Measurements from ENCODE around the gene CRK.
"Not testable (repeated sequence)": the region's sequence is repeated elsewhere in the genome, so short reads cannot be mapped to it uniquely, and the experiment has no call there.

Gene CRK

DNA sequence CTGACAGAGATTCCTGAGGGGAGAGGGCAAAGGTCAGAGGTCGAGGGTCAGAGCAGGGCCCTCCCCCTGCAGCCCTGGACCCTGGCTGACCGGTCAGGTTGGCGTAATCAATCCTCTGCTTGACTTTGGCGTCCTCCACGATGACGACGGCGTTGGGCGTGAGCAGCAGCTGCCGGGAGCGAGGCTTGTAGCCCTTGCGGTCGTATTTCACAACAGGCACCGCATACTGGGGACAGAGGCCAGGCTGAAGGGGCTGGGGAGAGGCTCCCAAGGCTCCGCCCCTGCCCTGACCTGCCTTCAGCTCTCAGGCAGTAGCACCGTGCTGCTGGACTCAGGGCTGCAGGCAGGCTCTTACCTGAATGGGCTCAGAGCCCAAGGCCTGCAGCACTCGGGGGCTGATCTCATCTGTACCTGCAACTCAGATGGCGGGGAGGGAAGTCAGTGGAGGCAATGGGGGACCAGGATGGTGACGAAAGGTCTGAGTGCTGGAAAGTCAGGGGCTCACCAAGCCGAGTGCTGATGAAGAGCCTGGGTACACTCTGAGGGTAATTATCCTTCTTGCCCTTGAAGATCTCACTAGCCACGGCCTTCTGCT, 12.0 kb upstream of the CRK start:
- no peak for DNase-seq (ENCODE audit: low read depth)

DNA sequence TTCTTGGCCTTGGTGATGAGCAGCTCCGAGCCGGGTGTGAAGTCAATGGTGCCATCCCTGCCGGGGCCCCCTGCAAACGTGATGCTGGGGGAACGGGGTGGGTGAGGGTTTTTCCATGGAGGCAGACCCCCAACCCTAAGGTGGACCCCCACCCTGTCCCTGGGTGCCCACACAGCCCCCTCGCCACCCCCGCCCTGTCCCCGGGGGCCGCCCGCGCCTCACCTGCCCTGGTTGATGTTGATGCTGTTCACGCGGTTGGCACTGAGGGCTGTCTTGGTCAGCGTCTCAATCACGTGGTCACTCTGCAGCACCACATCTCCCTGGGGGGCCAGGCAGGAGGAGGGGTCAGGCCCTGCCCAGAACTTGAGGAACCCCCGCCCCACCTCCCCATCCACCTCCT, 11.2 kb upstream of the CRK start:
- no peak for DNase-seq (ENCODE audit: low read depth)

DNA sequence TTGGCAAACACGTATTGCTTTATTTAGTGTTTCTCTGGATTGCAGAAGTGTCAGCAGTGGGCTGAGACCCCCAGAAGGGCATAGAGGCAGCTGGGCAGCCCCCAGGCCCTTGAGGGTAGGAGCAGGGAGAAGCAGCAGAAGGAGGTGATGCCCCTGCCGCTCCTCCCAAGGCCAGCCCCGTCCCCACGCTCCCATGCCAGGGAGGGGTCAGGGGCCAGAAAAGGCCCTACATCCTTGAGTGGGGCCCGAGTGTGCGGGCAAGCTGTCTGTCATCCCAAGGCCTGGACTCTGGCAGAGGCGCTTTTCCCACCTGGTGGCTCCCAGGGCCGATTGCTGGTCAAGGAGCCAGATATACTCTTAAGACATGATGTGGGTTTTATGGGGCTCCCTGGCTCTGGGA, 8.2 kb upstream of the CRK start:
- DNase-seq (ENCODE audit: low read depth): no peak

DNA sequence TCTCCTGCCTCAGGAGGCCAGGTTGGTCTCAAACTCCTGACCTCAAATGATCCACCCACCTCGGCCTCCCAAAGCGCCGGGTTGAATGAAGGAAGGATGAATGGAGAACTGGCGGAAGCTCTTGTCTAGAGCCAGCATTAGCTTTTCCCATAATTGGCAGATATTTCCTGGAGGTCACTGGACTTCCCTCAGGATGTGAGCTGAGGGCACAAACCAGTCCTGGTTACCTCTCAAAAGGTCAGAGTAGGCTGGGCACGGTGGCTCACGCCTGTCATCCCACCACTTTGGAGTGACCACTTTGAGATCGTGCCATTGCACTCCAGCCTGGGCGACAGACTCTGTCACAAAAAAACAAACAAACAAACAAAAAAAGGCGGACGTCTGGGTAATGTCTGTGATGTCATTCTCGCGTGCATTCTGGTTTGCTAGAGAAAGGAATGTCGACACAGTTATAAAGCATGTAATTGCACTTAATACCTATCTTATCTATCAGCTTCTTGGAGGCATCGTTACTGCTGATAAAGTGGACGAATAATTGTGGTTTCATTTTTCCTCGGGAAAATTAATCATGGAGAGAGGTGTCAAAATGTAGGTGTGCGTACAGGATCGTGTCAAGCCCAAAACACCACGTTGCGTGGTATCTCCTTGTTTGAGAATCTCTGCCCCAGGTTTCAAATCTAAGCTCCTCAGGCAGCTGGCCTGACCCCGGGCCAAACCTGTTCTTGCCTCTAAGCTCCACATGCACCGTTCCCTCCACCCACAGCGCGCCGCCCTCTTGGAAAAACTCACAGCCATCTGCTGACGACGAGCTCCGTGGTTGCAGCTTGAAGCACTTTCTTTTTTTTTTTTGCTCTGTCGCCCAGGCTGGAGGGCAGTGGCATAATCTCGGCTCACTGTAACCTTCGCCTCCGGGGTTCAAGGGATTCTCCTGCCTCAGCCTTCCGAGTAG, 6.4 kb upstream of the CRK start:
- no peak for DNase-seq (ENCODE audit: low read depth)

DNA sequence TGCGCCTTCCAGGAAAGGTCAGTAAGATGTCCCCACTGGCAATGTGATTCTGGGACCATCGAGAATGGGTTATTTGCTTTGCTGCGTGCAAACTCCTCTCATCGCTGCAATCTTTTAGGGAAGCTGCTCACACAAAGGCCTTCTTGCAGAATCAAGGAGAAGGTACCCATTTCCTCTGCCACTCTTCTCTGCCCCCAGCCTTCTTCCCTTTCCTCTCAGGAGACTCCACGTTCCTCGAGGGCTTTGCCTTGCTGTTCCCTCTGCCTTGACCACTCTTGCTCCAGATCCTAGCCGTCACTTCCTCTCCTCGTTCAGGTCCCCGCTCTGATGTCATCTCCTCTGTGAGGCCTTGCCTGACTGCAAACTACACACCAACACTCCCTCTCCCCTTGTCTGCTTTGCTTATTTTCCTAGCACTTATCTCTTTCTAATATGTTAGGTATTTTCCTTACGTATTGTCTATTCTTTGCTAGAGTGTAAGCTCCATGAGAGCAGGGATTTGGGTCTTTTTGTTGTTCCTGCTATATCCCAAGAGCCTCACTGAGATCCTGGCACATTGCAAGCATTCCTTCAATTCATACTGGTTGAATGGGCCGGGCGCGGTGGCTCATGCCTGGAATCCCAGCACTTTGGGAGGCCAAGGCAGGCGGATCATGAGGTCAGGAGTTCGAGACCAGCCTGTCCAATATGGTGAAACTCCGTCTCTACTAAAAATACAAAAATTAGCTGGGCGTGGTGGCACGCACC, 5.3 kb upstream of the CRK start:
- no peak for DNase-seq (ENCODE audit: low read depth)

DNA sequence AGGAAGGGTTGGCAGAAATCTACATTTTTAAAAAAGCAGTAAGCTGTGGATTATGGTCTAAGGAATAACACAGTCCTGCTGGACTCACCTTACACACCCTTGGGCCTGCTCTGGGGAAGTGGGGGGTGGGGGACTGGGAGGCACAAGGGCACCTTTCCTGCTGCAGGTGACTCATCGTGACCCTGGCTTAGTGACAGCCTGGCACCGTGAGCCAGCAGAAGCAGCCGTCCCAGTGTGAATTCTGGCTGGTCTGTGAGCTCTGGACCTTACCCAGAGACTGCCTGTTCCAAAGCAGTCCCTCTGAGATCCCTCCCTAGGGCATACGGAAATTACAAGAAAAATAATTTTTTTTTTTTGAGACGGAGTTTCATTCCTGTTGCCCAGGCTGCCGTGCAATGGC, 4.2 kb upstream of the CRK start:
- DNase-seq (ENCODE audit: low read depth): no peak

DNA sequence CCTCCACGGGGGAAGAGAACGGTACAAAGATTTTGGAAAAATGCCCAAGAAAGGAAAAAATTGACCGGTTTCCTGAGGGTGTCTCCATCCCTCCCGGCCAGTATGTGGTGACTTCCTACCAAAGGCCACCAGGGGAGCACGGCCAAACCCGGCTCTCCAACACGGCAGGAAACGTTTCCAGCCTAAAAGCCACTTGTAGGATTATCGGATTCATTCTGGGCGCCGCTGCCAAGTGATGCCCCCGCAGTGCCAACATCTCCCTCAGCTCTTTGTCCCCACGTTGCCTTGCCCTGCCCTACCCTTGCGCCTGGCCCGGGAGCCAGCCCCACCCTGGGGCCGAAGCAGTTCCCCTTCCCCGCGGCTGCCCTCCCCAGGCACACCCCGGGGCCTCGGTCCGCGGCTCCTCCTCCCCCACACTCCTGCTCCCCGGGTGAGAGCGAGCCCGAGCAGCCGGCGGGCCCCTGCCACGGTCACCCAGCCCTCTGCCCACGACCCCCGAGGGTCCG, 688 bp downstream of the CRK start:
- peak; percentile 14 for DNase-seq (ENCODE audit: low read depth)

DNA sequence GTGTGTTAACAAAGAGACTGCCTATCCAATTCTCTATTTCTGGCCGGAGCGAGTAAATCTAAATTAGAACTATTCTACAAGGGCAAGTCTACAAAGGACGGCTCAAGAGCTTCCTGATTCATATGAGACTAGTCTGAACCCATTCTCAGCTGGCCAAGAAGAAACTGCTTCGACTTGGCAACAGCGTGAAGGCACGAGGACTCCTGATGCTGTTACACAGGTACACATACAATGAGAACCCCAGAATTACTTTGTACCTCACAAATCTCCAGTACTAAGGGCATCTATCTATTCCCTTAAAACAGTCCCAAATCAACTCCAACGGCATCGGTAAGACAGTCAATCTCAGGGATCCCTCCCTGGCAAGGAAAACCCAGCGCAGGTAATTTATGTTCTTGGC, 1.5 kb downstream of the CRK start:
- DNase-seq (ENCODE audit: low read depth): no peak

DNA sequence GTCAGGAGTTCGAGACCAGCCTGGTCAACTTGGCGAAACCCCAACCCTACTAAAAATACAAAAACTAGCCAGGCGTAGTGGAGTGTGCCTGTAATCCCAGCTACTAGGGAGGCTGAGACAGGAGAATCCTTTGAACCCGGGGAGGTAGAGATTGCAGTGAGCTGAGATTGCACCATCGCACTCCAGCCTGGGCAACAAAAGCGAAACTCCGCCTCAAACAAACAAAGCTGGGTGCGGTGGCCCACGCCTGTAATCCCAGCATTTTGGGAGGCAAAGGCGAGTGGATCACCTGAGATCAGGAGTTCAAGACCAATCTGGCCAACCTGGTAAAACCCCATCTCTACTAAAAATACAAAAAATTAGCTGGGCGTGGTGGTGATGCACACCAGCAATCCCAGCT, 2.3 kb downstream of the CRK start:
- not testable (repeated sequence) for DNase-seq (ENCODE audit: low read depth)

DNA sequence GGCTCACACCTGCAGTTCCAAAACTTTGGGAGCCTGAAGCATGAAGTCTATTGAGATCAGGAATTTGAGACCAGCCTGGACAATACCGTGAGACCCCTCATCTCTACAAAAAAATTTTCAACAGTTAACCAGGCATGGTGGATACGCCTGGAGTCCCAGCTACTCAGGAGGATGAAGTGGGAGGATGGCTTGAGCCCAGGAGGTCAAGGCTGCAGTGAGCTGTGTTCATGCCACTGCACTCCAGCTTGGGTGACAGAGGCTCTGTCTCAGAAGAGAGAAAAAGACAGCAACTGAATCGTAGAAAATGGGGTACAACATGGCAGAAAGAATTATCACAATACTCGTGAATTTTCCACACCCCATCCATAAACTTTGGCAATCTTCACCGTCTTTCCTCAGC, 3.2 kb downstream of the CRK start:
- no peak for DNase-seq (ENCODE audit: low read depth)

DNA sequence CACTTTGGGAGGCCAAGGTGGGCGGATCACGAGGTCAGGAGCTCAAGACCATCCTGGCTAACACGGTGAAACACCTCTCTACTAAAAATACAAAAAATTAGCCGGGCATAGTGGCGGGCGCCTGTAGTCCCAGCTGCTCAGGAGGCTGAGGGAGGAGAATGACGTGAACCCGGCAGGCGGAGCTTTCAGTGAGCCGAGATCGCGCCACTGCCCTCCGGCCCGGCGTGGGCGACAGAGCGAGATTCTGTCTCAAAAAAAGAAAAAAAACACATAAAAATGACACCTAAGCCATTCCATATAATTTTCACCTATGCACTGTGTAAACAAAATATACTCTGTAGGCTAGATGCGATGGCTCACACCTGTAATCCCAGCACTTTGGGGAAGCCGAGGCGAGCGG, 5.8 kb downstream of the CRK start:
- not testable (repeated sequence) for DNase-seq (ENCODE audit: low read depth)

DNA sequence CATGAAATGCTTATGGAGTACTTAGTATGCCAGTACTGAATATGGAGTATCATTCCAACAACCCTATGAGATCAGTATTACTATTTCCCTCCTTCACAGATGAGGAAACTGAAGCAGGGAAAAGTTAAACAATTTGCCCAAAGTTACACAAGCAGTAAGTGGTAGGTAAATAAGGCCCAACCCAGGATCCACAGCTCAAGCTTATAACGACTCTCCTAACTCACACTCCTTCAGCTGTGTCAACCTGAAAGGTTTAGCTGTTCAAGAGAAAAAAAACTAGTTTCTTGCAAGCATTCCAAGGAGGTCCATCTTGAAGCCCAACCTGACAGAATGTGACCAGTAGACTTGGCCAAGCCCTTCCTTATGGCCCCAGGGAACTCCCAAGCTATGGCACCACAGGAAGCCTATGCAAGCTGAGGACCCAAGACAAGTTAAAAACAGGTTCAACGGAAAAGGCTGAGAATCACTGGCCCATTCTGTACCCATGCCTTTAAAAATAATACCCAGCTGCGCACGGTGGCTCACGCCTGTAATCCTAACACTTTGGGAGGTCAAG, 6.5 kb downstream of the CRK start:
- DNase-seq (ENCODE audit: low read depth): no peak

DNA sequence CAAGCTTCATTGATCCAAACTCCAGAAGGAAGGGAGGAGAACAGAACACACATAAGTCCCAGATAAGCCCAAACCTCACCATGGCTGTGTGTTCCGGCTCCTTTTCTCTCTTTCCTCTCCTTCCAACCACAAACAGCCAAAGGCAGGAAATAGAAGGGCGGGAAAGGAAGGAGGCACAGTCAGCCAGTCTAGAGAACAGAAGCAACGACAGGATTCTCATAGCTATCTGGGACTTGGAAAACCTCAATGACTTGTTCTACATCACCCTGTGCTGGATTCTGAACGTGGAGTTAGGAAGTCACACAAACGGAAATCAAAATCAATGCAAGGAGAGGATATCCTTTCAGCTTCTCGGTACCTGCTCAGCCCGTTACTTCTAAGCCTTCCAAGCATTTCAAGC, 9.0 kb downstream of the CRK start:
- DNase-seq (ENCODE audit: low read depth): no peak

DNA sequence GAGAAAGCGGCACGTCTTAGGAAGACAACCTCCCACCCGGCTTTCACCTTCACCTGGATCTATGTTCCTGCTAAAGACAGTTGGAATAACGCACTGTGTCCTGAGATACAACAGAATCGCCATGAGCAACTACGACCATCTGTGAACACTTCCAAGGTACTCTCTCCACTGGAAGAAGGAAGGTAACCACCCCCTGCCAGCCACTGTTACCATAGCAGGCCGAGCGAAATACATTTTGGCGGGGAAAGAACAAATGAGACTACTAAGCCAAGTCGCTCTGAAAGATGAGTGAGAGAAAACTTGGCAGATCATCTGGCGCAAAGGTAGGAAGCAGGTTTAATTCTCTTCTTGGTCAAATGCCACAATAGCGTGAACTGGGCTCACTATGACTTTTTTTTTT, 9.8 kb downstream of the CRK start:
- DNase-seq (ENCODE audit: low read depth): no peak

DNA sequence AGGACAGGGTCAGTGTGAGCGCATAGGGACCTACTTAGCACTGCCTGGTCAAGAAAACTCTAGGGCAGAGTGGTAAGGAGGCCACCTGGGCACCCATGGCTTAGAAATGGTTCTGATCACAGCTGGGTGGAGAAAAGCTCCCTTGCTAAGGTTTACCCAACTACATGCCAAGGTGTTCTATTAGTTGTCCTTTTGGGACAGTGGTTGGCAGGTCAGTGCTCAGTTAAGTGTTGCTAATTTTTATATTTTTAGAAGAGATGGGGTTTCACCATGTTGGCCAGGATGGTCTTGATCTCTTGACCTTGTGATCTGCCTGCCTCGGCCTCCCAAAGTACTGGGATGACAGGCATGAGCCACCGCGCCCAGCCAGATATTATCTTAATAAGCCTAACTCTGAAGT, 10.3 kb downstream of the CRK start:
- DNase-seq (ENCODE audit: low read depth): not testable (repeated sequence)

DNA sequence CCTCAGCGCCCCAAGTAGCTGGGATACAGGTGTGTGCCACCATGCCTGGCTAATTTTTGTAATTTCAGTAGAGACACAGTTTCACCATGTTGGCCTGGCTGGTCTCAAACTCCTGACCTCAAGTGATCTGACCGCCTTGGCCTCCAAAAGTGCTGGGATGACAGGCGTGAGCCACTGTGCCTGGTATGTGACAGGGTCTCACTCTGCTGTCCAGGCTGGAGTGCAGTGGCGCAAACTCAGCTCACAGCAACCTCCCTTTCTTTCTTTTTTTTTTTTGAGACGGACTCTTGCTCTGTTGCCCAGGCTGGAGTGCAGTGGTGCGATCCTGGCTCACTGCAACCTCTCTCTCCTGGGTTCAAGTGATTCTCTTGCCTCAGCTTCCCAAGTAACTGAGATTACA, 13.3 kb downstream of the CRK start:
- not testable (repeated sequence) for DNase-seq (ENCODE audit: low read depth)

DNA sequence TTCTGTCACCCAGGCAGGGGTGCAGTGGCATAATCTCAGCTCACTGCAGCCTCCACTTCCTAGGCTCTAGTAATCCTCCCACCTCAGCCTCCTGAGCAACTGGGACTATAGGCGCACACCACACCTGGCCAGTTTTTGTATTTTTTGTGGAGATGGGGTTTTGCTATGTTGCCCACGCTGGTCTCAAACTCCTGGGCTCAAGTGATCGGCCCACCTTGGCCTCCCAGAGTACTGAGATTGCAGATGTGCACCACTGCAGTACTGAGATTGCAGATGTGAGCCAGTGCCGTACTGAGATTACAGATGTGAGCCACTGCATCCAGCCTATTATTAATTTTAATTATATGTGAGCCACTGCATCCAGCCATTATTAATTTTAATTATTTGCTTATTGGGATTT, 13.8 kb downstream of the CRK start:
- DNase-seq (ENCODE audit: low read depth): no peak

DNA sequence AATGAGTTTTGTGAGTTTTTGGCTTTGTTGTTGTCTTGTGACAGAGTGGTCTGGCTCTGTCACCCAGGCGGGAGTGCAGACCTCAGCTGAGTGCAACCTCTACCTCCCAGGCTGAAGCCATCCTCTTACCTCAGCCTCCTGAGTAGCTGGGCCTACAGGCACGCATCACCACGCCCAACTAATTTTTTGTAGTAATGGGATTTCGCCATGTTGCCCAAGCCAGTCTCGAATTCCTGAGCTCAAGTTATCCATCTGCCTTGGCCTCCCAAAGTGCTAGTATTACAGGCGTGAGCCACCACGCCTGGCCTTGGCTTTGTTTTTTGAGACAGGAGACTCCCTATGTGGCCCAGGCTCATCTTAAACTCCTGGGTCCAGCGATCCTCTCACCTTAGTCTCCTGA, 15.1 kb downstream of the CRK start:
- DNase-seq (ENCODE audit: low read depth): no peak

DNA sequence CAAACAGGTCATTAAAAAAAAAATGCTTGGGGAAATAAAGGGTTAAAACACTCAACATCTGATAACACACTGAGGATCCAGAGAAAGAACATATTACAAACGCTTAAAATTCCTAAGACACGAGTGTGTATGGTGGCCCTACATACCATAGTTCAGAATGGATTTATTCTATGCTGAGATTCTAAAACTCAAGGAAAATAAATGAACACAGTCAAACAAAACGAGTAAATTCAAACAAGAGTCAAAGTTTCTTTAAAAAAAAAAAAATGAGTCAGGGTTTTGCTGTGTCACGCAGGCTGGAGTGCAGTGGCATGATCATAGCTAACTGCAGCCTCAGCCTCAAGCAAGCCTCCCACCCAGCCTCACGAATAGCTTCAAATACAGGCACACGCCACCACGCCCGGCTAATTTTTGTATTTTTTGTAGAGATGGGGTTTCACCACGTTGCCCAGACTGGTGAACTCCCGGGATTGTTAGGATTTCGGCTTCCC, 17.4 kb downstream of the CRK start:
- no peak for DNase-seq (ENCODE audit: low read depth)

DNA sequence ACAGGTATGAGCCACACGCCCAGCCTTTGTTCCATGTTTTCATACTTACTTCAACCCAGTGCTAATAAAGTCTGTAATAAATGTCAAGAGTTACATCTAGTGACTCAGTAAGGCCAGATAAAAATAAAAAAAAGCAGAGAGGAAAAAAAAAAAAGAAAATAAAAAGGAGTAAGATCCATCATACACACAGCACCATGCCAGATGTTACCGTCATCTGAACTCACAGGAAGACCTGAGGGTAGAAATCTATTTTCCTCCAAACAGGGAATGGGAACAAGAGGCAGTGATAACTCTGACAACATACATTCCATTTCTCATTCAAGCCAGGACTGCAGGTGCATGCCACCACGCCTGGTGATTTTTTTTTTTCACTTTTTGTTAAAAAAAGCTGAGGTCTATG, 20.7 kb downstream of the CRK start:
- no peak for DNase-seq (ENCODE audit: low read depth)

DNA sequence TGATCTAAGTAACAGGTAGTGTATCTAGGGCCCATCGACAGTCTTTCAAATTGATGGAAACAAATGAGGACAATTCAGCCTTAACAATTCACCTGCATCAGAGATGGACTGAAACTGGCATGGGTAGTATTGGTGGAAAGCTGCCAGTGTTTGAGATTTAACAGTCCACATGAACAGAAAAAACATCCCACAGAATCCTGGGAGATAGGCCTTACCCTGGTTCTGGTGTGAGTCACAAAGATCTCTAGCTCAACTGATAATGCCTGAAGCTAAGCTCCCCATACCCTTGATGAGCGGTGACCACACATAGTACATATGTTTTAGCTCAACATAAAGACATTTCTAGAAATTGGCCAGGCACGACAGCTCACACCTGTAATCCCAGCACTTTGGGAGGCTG, 21.9 kb downstream of the CRK start:
- DNase-seq (ENCODE audit: low read depth): no peak

DNA sequence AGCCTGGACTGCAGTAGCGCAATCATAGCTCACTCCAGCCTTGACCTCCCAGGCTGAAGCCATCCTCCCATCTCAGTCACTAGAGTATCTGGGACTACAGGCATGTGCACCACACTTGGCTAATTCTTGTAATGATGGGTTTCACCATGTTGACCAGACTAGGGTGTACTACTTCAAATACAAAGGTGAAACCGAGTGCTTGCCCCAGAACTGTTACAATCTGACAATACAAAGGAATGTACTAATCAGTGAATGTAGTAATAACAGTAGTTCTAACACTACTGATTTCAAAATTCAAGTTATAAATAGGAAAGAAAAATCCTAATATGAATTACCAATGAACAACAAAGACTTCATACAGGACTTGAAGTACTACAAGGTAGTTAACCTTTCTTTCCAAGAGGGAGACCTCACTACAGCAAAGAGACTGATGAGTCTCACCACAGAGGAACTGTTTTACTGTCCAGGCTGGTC, 24.4 kb downstream of the CRK start:
- no peak for DNase-seq (ENCODE audit: low read depth)
